Esophagus (tissue), 2 donors: Measurements from ENCODE around the gene GALNT9. TPM values are rescaled to one million over a fixed set of nuclear protein-coding genes. Genes with fewer than 3 reads are reported as not detected.

ENCODE experiments used
- H3K27ac ChIP-seq, 2 donors: one replicate each; pipeline ENCODE4 v1.5.1; 2013; ENCODE audit warnings: low read depth in 2 of 2, mild to moderate bottlenecking in 2 of 2, inconsistent platforms in 1 of 2, low read length in 1 of 2, moderate library complexity in 1 of 2
- H3K27me3 ChIP-seq, 2 donors: one replicate each; pipeline ENCODE4 v1.6.1; 2013; ENCODE audit warnings: low read length in 2 of 2, control low read depth in 1 of 2, mild to moderate bottlenecking in 1 of 2; ENCODE audit not compliant: insufficient read depth in 2 of 2, control insufficient read depth in 1 of 2
- H3K36me3 ChIP-seq, 2 donors: one replicate each; pipeline ENCODE4 v1.6.1; 2013; ENCODE audit warnings: low read length in 1 of 2; ENCODE audit not compliant: control insufficient read depth in 2 of 2, insufficient read depth in 2 of 2
- H3K4me1 ChIP-seq, 2 donors: one replicate each; pipeline ENCODE4 v1.6.1; 2013; ENCODE audit warnings: low read length in 1 of 2; ENCODE audit not compliant: control insufficient read depth in 2 of 2, insufficient read depth in 2 of 2
- H3K4me3 ChIP-seq, 2 donors: one replicate each; pipeline ENCODE4 v1.5.1; 2013; ENCODE audit warnings: low read length in 2 of 2, mild to moderate bottlenecking in 2 of 2, low read depth in 1 of 2, moderate library complexity in 1 of 2
- H3K9me3 ChIP-seq, 2 donors: one replicate each; pipeline ENCODE4 v1.6.1; 2013; ENCODE audit warnings: mild to moderate bottlenecking in 2 of 2, low read depth in 1 of 2, low read length in 1 of 2, moderate library complexity in 1 of 2; ENCODE audit not compliant: control insufficient read depth in 2 of 2, insufficient read depth in 1 of 2
- WGBS, 2 donors: extraction: QIAGEN DNeasy Blood & Tissue Kit; methylation state at CpG; one replicate each; pipeline ENCODE4 v1.1.7; 2013; 5-methylcytosine and 5-hydroxymethylcytosine counted together
- polyA plus RNA-seq, 2 donors: library from polyadenylated mRNA; stranded (reverse); fragments of 200-250 nt; gene quantifications; one replicate each; pipeline ENCODE4 v1.2.3, GENCODE V29; 2013
- donor health status: healthy with polysubstance abuse.
- donor health status: Bipolar disorder and iron deficiency.

The GALNT9 gene
- polyA plus RNA-seq, 2 donors: not detected

DNA sequence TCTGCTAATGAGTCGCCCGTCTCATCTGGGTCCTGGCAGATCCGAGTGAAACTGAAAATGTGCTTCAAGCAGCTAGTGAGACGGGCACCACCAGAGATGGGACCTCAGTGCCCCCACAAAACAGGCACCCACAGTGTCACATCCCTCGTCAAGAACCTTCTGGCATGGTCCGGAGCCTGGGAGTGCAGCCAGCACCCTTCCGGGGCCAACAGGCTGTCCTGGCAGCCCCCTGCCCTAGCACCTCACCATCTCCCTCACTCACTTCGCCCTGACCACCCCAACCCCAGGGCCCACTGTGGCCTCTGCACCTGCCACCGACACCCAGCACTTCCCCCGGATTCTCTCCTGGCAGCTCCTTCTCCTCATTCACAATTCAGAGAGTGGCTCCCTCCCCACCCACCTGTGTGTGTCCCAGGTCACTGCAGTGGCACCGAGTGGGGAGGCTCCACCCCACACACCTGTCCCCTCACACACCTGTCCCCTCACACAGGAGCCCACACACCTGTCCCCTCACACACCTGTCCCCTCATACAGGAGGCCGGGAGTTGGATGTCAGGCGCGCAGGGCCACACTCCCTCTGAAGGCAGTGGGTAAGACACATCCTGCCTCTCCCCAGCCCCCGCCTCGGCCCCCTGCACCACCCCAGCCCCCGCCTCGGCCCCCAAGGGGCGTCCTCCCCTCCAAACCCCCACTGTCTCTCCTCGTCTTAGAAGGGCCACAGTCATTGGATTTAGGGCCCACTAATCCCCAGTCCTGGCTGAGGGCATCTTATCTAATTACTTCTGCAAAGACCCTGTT lies 7.9 kb downstream of the GALNT9 start:
- Histone ChIP-seq H3K36me3 (no peaks in the 10 kb centered on the region), H3K27me3 (peaks cover 0 to 3% of the 10 kb centered on the region in 2 donors), H3K9me3 (peaks cover 0 to 4% of the 10 kb centered on the region in 2 donors), H3K27ac (no peak overlapping the region), H3K4me1 (no peaks in the 10 kb centered on the region), H3K4me3 (no peak overlapping the region)
- 70 to 74% methylated on average over 20 of the region's 20 CpGs for WGBS, 2 donors

DNA sequence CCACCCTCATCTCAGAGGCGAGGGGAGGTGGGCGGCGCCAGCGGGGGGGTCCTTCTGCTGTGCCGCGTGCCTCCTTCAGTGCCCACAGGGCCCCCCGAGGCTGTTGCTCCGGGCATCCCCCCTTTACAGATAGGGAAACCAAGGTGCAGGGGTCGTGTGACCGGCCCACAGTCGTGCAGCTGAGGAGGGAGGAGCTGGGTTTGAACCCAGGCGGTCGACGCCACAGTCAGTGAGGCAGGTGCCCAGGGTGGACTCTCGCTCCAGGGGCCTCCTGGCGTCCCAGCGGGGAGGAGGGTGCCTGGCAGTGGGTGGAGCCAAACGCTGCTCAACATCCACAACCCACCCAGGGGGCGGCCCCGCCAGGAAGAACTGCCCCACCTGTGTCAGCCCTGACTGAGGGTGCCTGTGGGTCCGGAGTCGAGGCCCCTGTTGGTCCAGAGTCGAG lies 8.6 kb downstream of the GALNT9 start:
- Histone ChIP-seq H3K4me1 (no peaks in the 10 kb centered on the region), H3K4me3 (no peak overlapping the region), H3K27ac (no peak overlapping the region), H3K36me3 (no peaks in the 10 kb centered on the region), H3K9me3 (peaks cover 0 to 4% of the 10 kb centered on the region in 2 donors), H3K27me3 (peaks cover 0 to 3% of the 10 kb centered on the region in 2 donors)
- WGBS, 2 donors: 79 to 80% methylated on average over 23 of the region's 23 CpGs

- Histone ChIP-seq H3K4me3 (no peak overlapping the region), H3K4me1 (no peaks in the 10 kb centered on the region), H3K9me3 (peaks cover 0 to 4% of the 10 kb centered on the region in 2 donors), H3K36me3 (no peaks in the 10 kb centered on the region), H3K27me3 (peaks cover 0 to 3% of the 10 kb centered on the region in 2 donors), H3K27ac (no peak overlapping the region)
- WGBS, 2 donors: 80 to 84% methylated on average over 29 of the region's 29 CpGs
Measured at GRCh38 chr12:132319991-132320570, 9.3 kb downstream of the GALNT9 start.

GRCh38 chr12:132319359-132319950 lies 9.9 kb downstream of the GALNT9 start:
- Histone ChIP-seq H3K4me3 (no peak overlapping the region), H3K27me3 (peaks cover 0 to 3% of the 10 kb centered on the region in 2 donors)
- 58 to 62% methylated on average over 30 of the region's 30 CpGs for WGBS, 2 donors

DNA sequence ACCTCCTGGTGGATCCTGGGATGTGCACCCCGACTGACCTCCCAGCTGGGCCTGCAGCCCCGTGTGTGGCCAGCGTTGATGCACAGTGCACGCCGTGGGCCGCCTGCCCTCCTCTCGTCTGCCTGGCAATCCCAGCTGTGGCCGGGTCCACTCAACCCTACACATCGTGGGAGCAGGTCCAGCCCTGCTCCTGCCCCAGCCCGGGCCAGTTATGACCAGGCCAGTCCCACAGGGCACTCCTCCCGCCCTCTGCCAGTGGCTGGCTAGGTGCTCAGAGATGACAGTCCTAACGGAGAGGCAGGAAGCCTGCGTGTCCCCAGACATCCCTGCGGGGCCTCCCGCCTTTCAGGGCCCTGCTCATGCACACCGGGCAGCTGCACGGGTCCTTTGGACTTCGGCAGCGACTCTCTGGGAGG lies 10.8 kb downstream of the GALNT9 start:
- Histone ChIP-seq H3K27ac (no peak overlapping the region), H3K36me3 (no peaks in the 10 kb centered on the region), H3K27me3 (peaks cover 0 to 3% of the 10 kb centered on the region in 2 donors), H3K9me3 (peaks cover 3 to 4% of the 10 kb centered on the region in 2 donors), H3K4me1 (no peaks in the 10 kb centered on the region), H3K4me3 (no peak overlapping the region)
- WGBS, 2 donors: 76 to 78% methylated on average over 19 of the region's 19 CpGs

More at GRCh38 chr12:132319359-132319950, 9.9 kb downstream of the GALNT9 start:
- Histone ChIP-seq H3K9me3 (peaks cover 3 to 4% of the 10 kb centered on the region in 2 donors), H3K36me3 (no peaks in the 10 kb centered on the region), H3K4me1 (no peaks in the 10 kb centered on the region), H3K27ac (no peak overlapping the region)

- WGBS, 2 donors: 87 to 88% methylated on average over 10 of the region's 10 CpGs
- Histone ChIP-seq H3K4me1 (no peaks in the 10 kb centered on the region), H3K27me3 (peaks cover 0 to 3% of the 10 kb centered on the region in 2 donors), H3K27ac (no peak overlapping the region), H3K36me3 (no peaks in the 10 kb centered on the region), H3K9me3 (peaks cover 3 to 5% of the 10 kb centered on the region in 2 donors), H3K4me3 (no peak overlapping the region)
Measured at GRCh38 chr12:132318135-132318534, 11.3 kb downstream of the GALNT9 start.

DNA sequence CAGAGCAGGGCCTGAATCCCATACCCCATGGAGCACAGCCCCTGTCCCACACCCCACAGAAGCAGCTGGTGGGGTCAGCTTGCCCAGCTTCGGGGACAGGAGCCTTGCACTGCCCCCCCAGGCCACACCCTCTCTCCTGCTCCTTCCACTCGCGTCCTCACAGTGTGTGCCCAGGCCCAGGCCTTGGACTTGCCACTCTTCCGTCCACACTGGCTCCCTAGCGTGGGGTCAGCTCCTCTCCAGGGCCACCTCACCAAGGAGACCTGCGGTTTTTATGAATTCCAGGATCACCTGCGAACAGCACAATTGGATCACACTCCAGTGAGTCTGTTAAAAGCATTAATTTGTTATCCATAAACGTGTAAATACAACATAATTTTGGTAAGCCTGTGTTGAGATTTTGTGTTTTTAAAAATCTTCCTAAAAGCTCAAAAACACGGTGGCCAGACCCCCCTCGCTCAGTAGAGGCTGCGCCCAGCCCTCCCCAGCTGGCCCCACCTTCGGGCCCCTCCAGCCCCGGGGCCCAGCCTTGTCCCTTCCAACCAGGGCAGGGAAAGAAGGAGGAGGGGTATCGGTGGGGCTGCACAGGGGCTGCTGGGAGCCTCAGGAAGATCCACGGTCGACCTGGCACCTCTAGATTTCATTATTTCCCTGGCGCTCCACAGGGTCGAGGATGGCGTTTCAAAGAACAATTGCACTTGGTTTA lies 12.0 kb downstream of the GALNT9 start:
- 71 to 74% methylated on average over 19 of the region's 19 CpGs for WGBS, 2 donors
- Histone ChIP-seq H3K9me3 (peaks cover 7 to 8% of the 10 kb centered on the region in 2 donors), H3K4me1 (no peaks in the 10 kb centered on the region), H3K27ac (no peak overlapping the region), H3K36me3 (no peaks in the 10 kb centered on the region), H3K4me3 (no peak overlapping the region), H3K27me3 (peaks cover 0 to 3% of the 10 kb centered on the region in 2 donors)

GRCh38 chr12:132316497-132317232 lies 12.7 kb downstream of the GALNT9 start:
- no peak overlapping the region for H3K27ac ChIP-seq

GRCh38 chr12:132315951-132316350 lies 13.4 kb downstream of the GALNT9 start:
- peaks cover 16 to 18% of the 10 kb centered on the region in 2 donors for H3K9me3 ChIP-seq
- H3K27ac ChIP-seq: no peak overlapping the region
- WGBS, 2 donors: 68 to 69% methylated on average over 20 of the region's 20 CpGs
- H3K27me3 ChIP-seq: no peaks in the 10 kb centered on the region
- no peak overlapping the region for H3K4me3 ChIP-seq
- no peaks in the 10 kb centered on the region for H3K36me3 ChIP-seq
- H3K4me1 ChIP-seq: no peaks in the 10 kb centered on the region

More at GRCh38 chr12:132316497-132317232, 12.7 kb downstream of the GALNT9 start:
- Histone ChIP-seq H3K4me1 (no peaks in the 10 kb centered on the region), H3K36me3 (no peaks in the 10 kb centered on the region), H3K27me3 (peaks cover 0 to 3% of the 10 kb centered on the region in 2 donors), H3K9me3 (peaks cover 10 to 12% of the 10 kb centered on the region in 2 donors), H3K4me3 (no peak overlapping the region)
- WGBS, 2 donors: 66 to 69% methylated on average over 16 to 17 of the region's 17 CpGs
